ENCODE data around the gene RUNX1. TPM values are rescaled to one million over a fixed set of nuclear protein-coding genes. Genes with fewer than 3 reads are reported as not detected.

RUNX1 gene
- total RNA-seq, 1 donor from 2014 or later, result 92.1 TPM

DNA sequence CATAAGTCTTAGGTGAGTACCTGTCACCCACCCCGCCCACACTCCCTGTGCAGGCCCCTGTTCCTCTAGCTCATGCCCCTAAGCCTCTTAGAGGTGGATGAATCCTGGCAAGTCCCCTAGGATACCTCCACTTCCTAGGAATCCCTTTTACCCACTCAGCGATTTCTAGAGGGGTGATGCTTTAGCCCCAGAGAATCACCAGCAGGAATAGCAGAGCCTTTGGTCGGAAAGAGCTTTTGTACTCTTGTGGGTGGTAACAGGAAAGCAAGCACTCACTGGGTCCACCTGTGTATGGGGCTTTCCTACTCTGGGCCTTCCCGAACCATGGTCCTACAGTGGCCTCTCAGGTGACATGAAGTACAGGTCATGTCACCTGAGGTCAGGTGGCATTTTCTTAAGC lies 207.9 kb downstream of the RUNX1 start:
- H3K27me3 Mint-ChIP-seq, result no peaks in the 10 kb centered on the region
- no peak overlapping the region for H3K4me3 Mint-ChIP-seq
- no peak for ATAC-seq (ENCODE audit: low read depth)
- ChIA-PET POLR2A (no interaction called here), CTCF (no interaction called here)
- peaks cover 33% of the 10 kb centered on the region for H3K4me1 Mint-ChIP-seq
- intact Hi-C loops (cut with micrococcal nuclease), result no loop called here
- no peaks in the 10 kb centered on the region for H3K9me3 Mint-ChIP-seq
- peaks cover 68% of the 10 kb centered on the region for H3K36me3 Mint-ChIP-seq (ENCODE audit: low read depth)
- H3K27ac Mint-ChIP-seq, result no peak overlapping the region
- DNase-seq, result no peak
- TF ChIP-seq, protein P1, sequence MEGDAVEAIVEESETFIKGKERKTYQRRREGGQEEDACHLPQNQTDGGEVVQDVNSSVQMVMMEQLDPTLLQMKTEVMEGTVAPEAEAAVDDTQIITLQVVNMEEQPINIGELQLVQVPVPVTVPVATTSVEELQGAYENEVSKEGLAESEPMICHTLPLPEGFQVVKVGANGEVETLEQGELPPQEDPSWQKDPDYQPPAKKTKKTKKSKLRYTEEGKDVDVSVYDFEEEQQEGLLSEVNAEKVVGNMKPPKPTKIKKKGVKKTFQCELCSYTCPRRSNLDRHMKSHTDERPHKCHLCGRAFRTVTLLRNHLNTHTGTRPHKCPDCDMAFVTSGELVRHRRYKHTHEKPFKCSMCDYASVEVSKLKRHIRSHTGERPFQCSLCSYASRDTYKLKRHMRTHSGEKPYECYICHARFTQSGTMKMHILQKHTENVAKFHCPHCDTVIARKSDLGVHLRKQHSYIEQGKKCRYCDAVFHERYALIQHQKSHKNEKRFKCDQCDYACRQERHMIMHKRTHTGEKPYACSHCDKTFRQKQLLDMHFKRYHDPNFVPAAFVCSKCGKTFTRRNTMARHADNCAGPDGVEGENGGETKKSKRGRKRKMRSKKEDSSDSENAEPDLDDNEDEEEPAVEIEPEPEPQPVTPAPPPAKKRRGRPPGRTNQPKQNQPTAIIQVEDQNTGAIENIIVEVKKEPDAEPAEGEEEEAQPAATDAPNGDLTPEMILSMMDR (IDR thresholded peaks at IDR 0.05), result no peak

DNA sequence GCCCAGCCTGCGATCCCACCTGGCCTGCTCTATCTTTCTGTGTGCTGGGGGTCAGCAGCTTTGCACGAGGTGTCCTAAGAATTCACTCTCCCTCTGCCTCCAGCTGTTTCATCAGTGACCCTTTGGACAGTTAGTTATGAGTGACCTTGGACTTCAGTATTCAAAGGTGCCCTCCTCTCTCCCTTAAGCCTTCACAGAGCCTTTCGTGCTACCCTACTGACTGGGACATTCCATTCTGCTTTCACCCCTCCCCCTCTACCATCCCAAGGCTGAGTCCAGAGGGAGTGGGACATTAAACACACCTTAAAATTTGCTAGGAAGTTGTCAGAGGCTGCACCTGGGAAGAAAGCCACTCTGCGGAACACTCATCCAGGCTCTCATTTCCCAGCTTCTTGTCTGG lies 208.4 kb downstream of the RUNX1 start:
- TF ChIP-seq, protein P1 (IDR thresholded peaks at IDR 0.05), result no peak
- Mint-ChIP-seq H3K9me3 (no peaks in the 10 kb centered on the region), H3K4me3 (no peak overlapping the region), H3K27me3 (no peaks in the 10 kb centered on the region), H3K27ac (no peak overlapping the region), H3K4me1 (peaks cover 28% of the 10 kb centered on the region), H3K36me3 (ENCODE audit: low read depth) (peaks cover 69% of the 10 kb centered on the region)
- DNase-seq (no peak), ATAC-seq (ENCODE audit: low read depth) (no peak)
- ChIA-PET POLR2A (no interaction called here), CTCF (no interaction called here)
- intact Hi-C loops (cut with micrococcal nuclease), result no loop called here

DNA sequence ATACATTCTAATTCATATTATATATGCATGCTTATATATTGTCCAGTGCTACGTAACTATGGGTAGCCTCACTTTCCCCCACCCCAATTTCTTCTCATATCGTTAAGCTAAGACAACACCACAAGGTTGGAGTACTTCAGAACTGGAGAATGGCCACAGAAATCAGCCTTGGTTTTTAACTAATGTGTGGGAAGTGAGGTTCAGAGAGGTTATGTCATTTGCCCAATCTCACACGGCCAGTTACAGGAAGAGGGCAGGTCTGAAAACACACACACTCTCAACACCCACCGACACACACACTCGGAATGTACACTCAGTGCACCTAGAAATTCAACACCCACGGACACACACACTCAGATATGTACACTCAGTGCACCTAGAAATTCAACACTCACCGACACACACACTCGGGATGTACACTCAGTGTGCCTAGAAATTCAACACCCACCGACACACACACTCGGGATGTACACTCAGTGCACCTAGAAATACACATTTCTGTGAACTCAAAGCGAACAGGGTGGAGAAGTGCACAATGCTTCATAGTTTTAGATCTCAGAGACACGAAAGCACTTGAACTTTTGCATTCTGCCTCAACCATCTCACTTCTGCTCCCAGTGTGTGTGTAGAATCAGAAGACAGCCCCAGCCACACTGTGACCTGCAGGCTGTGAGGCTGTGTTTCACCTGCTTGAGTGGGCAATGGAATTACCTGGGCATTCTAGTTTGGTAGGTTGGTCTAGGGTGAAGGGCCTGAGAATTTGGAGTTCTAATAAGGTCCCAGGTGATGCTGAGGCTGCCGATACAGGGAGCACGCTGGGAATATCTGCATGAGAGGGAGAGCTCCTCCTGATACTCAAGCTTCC lies 209.9 kb downstream of the RUNX1 start:
- Mint-ChIP-seq H3K27ac (no peak overlapping the region), H3K4me3 (no peak overlapping the region), H3K9me3 (no peaks in the 10 kb centered on the region), H3K27me3 (no peaks in the 10 kb centered on the region), H3K36me3 (ENCODE audit: low read depth) (peaks cover 66% of the 10 kb centered on the region), H3K4me1 (peaks cover 19% of the 10 kb centered on the region)
- ChIA-PET POLR2A (interaction anchor here (0.6 kb wide), 1 partner anchor 48 kb away, joined by 7 read pairs; no protein-coding TSS in a partner anchor), CTCF (no interaction called here)
- TF ChIP-seq, protein P1 (IDR thresholded peaks at IDR 0.05), result no peak
- DNase-seq, result no peak
- no peak for ATAC-seq (ENCODE audit: low read depth)
- intact Hi-C loops (cut with micrococcal nuclease), result no loop called here

DNA sequence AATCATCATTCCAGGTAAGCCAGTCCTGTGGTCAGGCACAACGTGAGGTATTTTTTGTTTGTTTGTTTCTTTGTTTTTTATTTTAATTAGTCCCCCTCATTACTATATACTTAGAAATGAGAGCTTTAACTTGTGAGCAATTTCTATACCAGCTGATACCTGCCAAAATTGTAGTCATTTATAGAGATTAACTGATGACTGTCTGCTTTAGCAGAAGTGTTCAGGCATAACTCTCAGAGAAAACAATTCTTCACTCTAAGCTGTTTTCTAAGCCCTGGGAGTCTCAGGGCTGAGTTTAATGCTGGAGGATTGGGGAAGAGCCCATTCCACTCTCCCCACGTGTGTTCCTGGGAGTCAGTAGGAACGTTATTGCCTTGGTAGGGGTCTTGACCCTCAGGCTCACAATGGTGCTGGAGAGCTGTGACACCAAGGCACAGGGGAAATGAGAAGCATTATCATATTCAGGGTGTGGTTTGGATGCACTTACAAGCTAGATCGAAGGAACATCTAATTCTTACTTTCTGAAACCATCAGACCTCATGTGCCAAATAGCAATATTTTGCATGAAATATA lies 212.1 kb downstream of the RUNX1 start:
- H3K9me3 Mint-ChIP-seq, result no peaks in the 10 kb centered on the region
- no peak overlapping the region for H3K4me3 Mint-ChIP-seq
- no peak overlapping the region for H3K27ac Mint-ChIP-seq
- no peaks in the 10 kb centered on the region for H3K27me3 Mint-ChIP-seq
- TF ChIP-seq, protein P1 (IDR thresholded peaks at IDR 0.05), result no peak
- DNase-seq (no peak), ATAC-seq (ENCODE audit: low read depth) (no peak)
- H3K36me3 Mint-ChIP-seq (ENCODE audit: low read depth), result peaks cover 75% of the 10 kb centered on the region
- ChIA-PET CTCF (no interaction called here), POLR2A (no interaction called here)
- H3K4me1 Mint-ChIP-seq, result peaks cover 12% of the 10 kb centered on the region
- intact Hi-C loops (cut with micrococcal nuclease), result no loop called here

DNA sequence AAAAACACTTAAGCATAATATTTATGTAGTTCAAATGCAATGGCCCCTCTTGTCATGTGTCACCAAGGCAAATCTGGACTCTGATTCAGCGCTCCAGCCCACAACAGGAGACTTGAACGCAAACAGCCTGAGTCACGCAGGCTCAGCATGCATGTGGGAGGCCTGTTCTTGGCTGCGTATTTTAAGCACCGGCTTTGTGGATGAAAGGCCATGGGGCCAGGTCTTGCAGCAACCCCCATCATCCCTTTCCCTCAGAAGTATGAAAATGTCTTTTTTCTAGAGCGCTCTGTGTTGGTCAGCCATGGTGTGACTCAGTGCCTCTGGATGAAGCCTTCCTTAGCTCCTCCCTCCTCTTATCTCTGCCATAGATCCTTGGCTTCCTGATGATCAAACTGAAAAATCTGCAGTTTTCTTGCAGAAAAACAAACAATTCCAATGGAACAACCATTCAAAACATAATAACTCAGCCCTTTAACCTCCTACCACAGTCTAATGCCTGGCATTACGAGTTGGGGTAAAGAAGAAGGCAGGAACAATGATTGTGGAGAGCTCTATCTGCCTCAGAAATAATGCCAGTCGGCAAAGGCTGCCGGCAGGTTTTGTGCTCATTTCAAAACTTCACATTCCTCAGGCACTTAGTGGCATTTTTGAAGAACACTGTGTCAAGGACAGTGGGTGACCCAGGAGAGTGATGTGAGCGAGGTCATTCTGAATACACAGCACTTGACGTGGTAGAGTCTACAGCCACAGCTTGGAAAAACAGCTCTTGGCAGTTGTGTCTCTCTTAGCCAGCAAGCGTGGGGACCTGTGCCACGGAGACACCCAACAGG lies 212.8 kb downstream of the RUNX1 start:
- TF ChIP-seq, protein P1 (IDR thresholded peaks at IDR 0.05), result no peak
- POLR2A ChIA-PET, result no interaction called here
- no peaks in the 10 kb centered on the region for H3K27me3 Mint-ChIP-seq
- H3K27ac Mint-ChIP-seq, result no peak overlapping the region
- no peak overlapping the region for H3K4me3 Mint-ChIP-seq
- CTCF ChIA-PET, result no interaction called here
- intact Hi-C loops (cut with micrococcal nuclease), result no loop called here
- DNase-seq, result no peak
- peaks cover 10% of the 10 kb centered on the region for H3K4me1 Mint-ChIP-seq
- H3K36me3 Mint-ChIP-seq (ENCODE audit: low read depth), result peaks cover 75% of the 10 kb centered on the region
- ATAC-seq (ENCODE audit: low read depth), result no peak
- no peaks in the 10 kb centered on the region for H3K9me3 Mint-ChIP-seq

All from activated B cell treated with CpG ODN at 0.5 μM for 24 hours (primary cell).